SKM-1 (cell line): ENCODE measurements around the gene CREB3L2.
"Not testable (repeated sequence)": the region's sequence is repeated elsewhere in the genome, so short reads cannot be mapped to it uniquely, and the experiment has no call there.

Experiments
- DNase-seq: peaks from one replicate; lab custom pipeline; 2025; ENCODE audit not compliant: unreplicated experiment; lab: John Stamatoyannopoulos, UW

CREB3L2 gene

DNA sequence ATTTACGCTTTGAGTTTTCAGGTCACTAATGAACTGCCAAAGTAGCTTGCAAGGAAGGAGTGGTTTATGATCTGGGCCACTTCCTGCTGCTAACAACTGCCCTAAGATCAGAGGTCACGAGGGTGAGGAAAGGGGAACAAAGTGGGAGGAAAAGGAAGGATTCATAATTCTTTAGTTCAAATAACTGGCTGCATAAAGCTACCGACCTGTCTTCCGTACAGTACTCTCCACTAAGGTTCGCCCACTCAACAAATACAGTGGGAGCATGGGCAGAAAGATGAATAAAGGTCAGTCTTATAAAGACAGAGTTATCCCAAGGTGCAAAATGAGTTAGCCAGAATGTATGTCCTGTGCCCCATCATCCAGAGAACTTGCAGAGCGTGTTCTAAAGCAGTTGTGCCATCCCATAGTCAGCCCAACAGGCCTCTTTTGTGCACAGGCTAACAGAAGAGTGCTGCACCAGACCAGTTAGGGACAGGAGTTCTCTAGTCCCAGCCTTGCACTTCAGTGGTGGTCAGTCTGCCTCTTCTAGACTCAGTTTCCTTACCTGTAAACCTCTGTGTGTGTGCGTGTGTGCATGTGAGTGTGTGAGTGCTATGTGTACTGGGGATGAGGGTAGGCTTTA is 65.9 kb downstream of the CREB3L2 start:
- peak; percentile 86 for DNase-seq

DNA sequence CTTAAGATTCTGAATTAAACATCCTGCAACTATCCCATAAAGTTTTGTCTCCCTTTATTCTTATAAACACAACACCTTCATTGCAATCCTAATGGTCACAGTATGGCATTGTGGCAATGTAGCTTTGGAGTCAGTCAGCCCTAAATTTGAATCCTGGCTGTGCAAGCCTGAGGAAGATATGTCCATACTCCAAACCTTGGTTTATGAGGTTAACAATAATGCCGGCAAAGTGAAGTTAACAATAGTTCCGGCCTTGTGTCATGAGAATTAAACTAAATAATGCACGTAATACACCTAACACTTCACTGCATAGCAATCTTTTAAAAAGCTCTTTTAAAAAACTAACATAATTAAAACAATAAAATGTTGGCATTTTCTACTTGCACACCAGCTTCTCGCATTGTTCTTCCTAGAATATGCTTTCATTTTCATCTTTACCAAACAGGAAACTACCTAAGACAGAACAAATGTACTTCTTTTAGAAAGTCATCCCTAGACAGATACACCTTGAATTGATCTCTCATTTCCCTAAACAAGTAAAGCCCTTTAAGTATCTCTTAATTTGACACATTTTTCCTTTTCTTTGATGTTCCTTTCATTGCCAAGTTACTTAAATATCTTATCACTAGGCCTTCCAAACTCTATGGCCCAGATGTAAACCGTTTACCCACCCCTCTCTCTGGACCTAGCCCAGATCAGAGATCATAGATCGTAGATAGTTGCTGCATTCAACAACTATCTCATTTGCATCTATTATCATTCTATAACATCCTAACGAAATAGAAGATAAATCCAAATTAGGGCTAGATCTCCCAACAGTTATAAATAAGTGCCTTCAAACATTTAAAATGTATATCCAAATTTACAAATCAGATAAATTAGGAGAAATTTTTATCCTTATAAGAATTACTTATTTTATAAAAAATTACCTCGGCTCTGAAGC is 66.7 kb downstream of the CREB3L2 start:
- DNase-seq: no peak

DNA sequence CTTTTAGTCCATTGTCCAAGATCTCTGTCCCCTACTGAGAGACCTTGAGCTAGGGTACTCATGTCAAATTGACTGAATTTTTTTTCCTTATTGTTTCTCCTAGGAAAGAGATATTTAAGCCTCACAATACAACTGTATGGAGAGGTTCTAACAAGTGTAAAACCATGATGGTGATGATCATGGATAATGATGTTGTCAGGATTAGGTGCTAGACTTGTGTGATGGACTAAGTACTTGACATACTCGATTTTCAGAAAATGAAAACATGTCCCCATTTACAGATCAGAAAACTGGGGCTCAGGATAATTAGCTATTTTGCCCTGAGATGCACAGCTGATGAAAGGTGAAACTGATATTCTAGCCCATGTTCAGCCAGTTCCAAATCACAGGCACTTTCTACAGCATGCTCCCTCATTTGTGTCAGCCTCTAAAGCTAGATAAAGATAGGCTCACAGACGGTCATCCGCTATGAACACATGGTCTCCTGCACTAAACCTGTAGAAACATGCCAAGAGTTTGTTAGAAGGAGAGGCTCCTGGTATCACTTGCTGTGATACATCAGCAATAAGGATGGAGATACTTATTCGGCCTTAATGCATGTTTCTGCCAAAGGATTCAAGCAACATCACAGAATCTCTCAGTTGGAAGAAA is 67.6 kb downstream of the CREB3L2 start:
- no peak for DNase-seq

DNA sequence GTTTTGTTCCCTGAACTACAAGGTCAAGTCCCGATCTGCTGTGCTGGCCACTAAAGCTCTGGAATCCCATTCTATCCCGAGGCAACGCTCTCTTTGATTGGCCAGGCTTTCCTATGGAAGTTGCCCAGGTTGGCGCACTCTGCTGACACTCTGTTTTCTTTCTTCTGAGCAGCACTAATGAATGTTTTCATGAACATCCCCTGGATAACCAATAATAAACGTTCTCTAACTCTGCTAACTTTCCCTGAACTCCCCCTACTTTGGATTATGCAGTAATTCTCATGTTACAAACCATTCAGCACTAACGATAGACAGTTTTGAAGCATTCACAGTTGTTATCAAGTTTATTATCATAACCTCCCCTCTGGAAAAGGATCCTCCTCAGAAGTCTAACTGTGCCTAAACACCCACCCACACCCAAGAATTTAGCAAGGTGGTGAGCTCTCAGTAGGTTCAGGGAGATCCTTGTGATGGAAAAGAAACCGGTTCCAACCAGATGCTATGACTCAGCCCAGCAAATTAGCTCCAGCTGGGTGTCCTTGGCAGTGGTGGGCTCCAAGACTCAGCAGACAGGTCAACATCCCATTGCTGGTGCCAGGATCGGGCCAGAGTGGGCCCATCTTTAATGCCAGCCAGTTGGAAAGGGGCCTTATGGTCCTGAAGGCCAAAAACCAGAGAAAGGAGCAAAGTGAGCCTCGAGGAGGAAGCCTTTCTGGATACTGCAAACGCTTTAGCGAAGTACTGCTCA is 68.4 kb downstream of the CREB3L2 start:
- DNase-seq: no peak

DNA sequence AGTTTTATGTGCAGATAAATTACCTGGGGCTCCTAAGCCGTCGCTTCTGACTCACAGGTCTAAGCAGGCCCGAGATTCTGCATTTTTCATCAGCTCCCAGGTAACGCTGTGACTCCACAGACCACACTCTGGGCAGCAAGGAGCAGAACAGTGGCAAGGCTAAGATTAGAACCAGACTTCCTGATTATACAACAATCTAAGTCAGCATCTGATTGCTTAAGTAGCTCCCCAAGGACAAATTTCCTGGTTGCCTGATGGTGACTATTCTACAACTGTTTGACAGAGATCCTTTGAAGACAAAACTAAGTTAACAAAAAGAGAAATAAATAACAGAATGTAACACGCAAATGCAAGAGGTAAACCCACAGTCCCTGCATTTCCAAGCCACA is 69.0 kb downstream of the CREB3L2 start:
- no peak for DNase-seq

DNA sequence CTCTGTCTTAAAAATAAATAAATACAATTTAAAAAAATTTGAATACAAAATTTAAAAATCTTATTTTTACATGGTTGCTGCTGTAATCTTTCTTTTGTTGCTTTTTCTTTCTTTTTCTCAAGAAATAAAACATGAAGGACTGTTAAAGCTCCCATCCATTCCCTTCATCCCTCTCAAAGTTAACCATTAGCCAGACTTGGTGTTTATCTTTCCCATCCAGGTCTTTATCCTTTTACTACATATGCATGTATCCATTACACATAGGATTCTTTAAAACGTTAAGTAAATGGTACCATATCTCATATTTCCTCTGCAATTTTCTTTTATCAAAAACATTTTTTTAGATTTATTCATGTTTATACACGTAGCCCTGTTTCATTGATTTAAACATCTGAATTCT is 70.1 kb downstream of the CREB3L2 start:
- no peak for DNase-seq

DNA sequence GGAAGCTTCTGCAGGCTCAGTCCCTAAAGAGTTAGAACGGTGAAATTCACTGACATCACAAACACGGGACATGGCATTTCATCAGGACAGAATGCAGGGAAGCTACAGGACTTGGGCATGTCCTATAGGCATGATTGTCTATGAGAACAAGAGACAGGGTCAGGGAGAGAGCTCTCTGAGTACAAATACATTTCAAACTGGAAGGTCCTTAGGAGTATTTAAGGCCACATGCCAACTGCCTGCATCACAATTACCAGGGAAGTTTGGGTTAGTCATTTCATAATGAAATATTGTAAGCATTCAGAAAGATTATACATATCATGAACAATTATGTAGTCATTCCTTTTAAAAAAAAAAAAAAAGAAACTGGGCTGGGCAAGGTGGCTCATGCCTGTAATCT is 71.3 kb downstream of the CREB3L2 start:
- no peak for DNase-seq

DNA sequence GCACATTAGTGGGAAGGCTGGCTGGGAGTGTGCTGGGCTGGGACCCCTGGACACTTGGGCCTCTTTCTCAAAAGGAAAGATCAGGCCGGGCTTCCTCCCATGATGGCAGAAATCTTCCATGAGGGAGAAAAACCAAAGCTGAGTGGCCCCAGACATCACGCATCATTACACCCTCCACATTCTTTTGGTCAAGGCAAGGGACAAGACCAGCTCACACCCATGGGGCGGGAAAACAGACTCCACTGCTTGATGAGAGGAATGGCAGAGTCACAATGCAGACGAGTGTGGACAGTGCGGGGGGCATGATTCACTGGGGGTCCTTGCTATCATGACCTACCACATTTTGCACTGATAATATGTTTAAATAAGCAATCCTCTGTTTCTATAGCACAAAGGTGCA is 73.3 kb downstream of the CREB3L2 start:
- DNase-seq: no peak

DNA sequence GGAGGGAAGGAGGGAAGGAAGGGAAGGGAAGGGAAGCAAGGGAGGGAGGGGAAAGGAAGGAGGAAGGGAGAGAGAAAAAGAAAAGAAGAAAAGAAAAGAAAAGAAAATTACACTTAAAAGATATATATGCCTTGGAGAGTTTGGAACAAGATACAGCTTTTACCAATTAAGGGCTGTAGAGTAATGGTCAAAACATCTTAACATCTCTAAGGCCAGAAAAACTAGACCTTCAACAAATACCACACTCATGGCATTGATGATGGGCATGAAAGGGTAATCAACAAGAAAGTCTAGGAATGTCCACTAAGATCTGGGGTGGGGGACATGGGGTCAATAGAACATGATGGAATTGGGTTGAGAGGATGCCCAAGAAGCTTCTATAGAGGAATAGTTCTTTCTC is 74.5 kb downstream of the CREB3L2 start:
- no peak for DNase-seq

DNA sequence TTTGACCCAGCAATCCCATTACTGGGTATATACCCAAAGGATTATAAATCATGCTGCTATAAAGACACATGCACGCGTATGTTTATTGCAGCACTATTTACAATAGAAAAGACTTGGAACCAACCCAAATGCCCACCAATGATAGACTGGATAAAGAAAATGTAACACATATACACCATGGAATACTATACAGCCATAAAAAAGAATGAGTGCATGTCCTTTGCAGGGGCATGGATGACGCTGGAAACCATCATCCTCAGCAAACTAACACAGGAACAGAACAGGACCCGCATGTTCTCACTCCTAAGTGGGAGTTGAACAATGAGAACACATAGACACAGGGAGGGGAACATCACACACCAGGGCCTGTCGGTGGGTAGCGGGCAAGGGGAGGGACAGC is 75.7 kb downstream of the CREB3L2 start:
- DNase-seq: not testable (repeated sequence)

DNA sequence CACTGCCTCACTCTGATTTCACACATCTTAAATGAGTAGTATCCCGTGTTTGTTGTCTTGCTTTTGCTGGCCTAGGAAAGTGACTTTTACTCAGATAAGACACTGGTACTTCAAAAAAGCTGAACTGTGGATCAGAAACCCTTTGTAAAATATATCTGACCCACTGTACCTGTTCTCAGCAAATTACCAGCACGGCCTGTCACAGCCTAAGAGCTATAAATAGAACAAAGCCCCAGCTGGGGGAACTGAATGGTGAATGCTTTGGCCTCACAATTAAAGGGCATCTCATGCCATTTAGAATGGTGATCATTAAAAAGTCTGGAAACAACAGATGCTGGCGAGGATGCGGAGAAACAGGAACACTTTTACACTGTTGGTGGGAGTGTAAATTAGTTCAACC is 76.1 kb downstream of the CREB3L2 start:
- DNase-seq: no peak

DNA sequence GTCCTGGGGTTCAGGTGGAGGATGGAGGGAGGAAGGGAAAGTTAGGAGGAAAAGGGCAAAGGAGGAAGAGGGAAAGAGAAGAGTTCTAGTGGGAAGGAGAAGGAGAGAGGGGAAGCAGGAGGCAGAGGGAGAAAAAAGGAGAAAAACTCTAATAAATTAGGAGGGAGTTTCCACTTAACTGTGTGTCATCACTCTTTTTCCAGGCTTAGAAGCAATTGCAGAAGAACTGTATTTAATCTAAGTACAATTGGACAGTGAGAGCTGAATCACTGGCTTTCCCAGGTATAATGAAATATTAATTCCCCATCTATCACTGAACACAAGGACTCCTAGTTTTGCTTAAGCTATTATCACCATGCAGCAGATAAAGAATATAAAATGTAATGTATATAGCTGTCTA is 76.8 kb downstream of the CREB3L2 start:
- no peak for DNase-seq

DNA sequence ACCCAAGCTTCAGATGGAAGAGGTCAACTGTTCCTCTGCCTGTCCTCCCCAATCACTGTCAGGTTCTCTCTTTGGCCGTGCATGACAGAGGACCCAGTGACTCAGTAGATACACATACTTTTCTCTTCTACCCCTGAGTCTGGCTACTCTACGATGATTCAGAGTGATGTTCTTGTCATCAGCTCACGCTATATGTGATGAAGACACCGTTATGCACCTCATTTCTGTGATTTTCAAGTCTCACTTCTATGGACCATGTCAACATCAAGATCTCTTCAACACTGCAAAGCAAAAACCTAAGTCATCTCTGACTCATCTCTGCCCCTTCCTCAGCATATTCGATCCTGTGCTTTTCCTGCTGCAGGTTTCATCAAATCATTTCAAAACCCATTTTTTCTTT is 78.5 kb downstream of the CREB3L2 start:
- no peak for DNase-seq

DNA sequence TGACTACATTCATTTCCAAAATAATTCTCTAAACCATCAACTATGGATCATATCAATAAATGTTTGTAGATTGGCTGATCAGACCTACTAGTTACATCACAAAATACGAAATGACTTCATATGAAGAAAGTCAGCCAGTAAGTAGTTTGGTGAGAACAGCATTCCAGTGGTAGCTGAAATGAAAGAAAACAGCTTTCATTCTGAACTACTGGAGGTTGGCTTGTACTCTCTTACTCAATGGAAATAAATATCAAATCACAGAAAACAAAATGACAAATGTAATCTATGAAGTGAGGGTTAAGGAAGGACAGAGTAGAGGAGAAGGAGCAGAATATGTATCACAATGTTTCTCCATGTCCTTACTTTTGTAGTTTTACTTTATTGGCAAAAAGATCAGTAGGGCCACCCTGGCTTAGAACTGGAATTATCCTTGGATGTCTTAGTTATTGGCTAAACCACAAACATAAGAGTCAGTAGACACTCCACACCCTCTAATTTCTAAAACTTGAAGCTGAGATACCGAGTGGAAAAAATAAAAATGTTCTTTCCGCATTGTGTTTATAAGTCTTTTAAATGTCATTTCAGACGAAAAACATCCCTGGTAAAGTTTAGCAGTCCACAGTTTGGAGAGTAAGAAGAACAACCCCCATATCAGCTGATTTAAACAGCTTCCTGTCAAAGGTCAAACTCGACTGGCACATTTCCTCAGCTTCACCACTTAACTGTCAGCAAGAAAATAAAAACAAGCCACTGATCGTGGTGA is 81.1 kb downstream of the CREB3L2 start:
- DNase-seq: no peak

DNA sequence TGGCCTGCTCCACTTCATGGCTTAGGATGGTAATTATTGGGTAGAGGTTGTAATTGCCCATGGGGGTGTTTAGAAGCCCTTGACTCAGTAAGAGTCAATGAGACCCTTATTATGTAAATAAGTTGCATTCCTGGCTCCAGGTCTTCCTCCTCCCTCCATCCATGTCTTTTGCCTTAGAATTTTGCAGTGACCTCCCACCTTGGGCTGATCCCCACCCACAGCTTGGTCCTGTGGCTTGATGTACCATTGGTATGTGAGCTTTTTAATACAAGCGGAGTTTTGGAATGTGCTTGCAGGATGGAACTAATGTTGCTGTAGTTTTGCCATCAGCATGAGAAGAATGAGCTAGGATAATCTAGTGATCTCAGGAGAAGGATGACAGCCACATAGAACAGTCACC is 81.9 kb downstream of the CREB3L2 start:
- DNase-seq: no peak

DNA sequence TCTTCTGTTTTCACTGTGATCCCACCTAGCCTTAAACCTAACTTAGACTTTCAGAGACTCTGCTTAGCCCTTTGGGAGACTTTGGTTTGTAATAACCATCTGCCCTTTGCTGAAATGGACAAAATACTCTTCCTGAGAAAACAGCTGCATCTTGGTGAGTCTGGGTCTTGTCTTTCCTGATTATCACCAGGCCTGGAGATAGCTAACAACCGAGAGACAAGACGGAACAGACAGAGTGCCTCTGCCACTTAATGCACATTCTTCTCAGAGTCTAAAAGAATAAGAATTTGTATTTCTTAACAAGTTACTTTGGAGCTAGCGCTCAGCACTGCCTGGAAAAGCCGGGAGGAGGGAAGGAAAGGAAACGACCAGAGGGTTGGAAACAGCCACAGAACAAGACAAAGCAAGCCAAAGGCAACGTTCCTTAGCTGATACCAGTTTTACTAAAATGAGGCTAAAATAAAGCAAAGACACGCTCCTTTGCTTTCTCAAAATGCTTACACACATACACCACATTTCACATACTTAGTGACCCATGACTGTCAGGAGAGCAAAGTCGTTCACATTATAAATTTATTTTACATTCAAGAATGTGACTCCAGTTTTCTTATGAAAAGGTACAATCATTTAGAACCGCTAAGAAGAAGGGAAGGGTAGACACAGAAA is 84.8 kb downstream of the CREB3L2 start:
- DNase-seq: no peak

DNA sequence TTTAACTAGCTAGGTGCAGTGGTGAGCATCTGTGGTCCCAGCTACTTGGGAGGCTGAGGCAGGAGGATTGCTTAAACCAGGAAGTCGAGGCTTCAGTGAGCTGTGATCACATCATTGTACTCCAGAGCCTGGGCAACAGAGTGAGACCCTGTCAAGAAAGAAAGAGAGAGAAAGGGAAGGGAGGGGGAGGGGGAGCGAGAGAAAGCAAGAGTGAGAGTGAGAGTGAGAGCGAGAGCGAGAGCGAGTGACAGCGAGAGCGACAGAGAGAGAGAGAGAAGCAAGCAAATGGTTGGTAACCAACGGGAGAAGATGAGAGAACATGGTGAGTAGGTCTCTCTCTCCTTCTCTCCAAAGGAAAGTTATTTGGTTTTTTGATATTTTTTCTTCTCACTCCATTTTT is 85.3 kb downstream of the CREB3L2 start:
- DNase-seq: no peak

DNA sequence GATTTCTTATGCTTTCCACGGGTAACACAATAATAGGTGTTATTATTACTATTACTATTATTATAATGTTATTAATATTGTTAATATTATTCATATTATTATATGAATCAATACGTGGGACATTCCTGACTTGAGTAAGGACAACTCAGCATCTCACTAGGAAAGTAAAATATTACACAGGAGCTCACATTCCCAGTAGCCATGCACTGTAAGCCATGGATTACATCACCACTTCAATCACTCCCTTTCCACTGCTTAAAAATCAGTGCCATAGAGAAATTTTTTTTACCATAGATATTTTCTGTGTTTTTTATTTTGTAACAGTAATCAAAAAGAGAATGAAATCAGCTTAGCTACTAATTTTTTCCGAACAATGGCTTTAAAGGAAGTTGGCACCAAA is 86.6 kb downstream of the CREB3L2 start:
- DNase-seq: no peak

DNA sequence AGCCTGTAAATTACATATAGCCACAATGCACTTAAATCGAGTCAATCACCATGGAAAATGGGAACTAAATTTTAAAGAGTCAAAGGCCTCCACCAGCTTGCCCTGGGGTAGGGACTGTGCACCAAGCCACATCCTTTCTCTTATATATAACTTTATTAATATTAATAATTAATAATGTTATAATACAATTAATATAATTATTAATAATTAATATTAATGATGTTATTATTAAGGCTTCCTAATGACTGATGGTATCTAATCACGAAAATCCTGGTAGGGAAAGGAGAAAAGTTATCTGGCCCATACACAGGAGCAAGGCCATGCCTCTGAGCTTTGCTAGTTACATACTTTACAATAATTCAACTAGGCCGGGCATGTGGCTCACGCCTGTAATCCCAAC is 87.9 kb downstream of the CREB3L2 start:
- DNase-seq: no peak

DNA sequence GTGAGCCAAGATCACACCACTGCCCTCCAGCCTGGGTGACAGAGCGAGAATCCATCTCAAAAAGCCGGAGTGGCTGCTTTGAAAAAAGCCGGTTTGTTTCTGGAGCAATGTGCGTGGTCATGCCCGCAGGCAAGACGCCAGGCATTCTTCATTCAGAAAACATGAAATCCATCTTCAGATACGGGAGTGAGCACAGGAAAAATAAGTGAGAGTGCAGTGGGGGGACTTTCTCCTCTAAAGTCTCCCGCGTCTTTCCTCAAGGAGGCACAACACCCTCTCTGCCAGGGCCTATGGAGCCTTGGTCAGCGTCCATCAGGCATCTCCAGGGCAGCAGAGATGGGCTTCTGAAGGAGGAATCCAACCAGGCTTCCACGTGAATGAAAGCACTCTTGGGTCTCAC is 92.8 kb downstream of the CREB3L2 start:
- DNase-seq: no peak
